ENCODE data around the gene MORN1. TPM values are rescaled to one million over a fixed set of nuclear protein-coding genes. Genes with fewer than 3 reads are reported as not detected.

The MORN1 gene
- total and polyA plus RNA-seq, 2 of the 8 experiments (the other 6 are each of a cell fraction or from before 2014, with no cell fraction given) = 5.0 to 9.1 TPM

DNA sequence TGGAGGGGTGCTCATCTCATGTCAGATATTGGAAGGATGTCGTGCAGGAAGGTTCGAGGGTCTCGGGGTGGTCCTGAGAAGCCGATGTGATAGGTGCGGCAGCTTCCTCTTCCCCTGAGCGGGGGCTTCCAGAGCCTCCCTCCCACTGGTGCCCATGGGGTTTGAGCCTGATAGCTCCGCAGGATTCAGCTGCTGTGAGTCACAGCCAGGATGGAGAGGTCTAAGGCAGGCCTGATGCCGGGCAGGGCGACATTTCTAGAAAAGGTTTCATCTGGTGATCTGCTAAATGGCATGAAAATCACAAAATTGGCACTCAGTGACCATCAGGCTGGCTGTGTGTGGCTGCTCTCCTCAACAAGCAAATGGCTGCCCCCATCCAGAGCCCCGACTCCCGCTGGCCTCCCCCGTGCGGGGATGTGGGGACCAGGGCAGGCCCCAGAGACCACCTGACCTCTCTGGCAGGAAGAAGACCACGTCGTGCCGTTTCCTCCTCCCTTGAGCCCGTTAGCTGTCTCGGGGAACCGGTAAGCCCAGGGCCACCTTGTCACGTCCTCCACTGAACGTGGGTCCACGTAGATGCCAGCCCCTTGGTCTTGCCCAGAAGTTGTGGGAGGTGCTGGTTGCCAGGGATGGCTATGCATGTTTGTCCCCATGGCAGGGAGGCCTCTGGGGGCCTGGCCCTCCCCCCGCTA is 97.2 kb downstream of the MORN1 start:
- no peak overlapping the region for H3K14ac ChIP-seq (ENCODE audit: insufficient read length)
- no peak overlapping the region for H2BK12ac ChIP-seq (ENCODE audit: low read depth, low read length)
- no peak overlapping the region for H3K23ac ChIP-seq (ENCODE audit: insufficient read length)
- H2BK120ac ChIP-seq (replicated peaks; ENCODE audit: low read depth, low read length) = no peak overlapping the region
- H3K4me1 ChIP-seq (replicated peaks in 1 of 4; ENCODE audit: control insufficient read depth in 3 of 4, insufficient read depth in 4 of 4, low read length in 3 of 4) = peaks cover 0 to 20% (median 11%) of the 10 kb centered on the region in 4 experiments; a peak in 5 of 7 replicates
- peaks cover 48% of the 10 kb centered on the region for H3K79me1 ChIP-seq (ENCODE audit: low read depth, low read length)
- DNase-seq (ENCODE audit: low read depth in 1 of 2, low spot score in 2 of 2) = no peak
- H2BK20ac ChIP-seq (ENCODE audit: low read length) = no peak overlapping the region
- H4K5ac ChIP-seq (ENCODE audit: insufficient read length, low read depth, low read length) = no peak overlapping the region
- H3K4me2 ChIP-seq (ENCODE audit: insufficient read depth in 1 of 2, low read depth in 2 of 2, low read length in 2 of 2) = no peak overlapping the region
- TF ChIP-seq EZH2 (IDR thresholded peaks at IDR 0.05; ENCODE audit: low read depth, low read length, severe bottlenecking) (no peak), FOSL1 (IDR thresholded peaks at IDR 0.05; ENCODE audit: insufficient read depth, low read depth, low read length) (no peak)
- no peak overlapping the region for H2BK15ac ChIP-seq (ENCODE audit: low read length)
- H2AFZ ChIP-seq (ENCODE audit: low read length) = no peak overlapping the region
- H2BK5ac ChIP-seq (ENCODE audit: low read depth, low read length) = no peak overlapping the region
- peaks cover 14 to 97% of the 10 kb centered on the region in 2 experiments; a peak in 3 of 4 replicates for H3K79me2 ChIP-seq (ENCODE audit: control insufficient read depth in 1 of 2, insufficient read depth in 2 of 2, low read length in 2 of 2)
- ChIA-PET CTCF (ENCODE audit: partially characterized antibody) (interaction anchor here (0.5 to 1.8 kb wide), 4 partner anchors 9 to 99 kb away, joined by 4 to 5 read pairs (median 4); partner anchors contain the start of gene FAAP20), POLR2A (ENCODE audit: partially characterized antibody) (no interaction called here)
- no peak overlapping the region for H3K27ac ChIP-seq (ENCODE audit: low read depth, low read length)
- H4K8ac ChIP-seq (ENCODE audit: extremely low read depth, insufficient read depth, low read length) = no peak overlapping the region
- H3K56ac ChIP-seq (replicated peaks; ENCODE audit: insufficient read length, low read depth, low read length) = no peak overlapping the region
- H3K9ac ChIP-seq (replicated peaks in 1 of 4; ENCODE audit: extremely low read depth in 1 of 4, low read depth in 3 of 4, low read length in 3 of 4) = no peak overlapping the region
- H4K91ac ChIP-seq (replicated peaks; ENCODE audit: insufficient read length, low read length) = no peak overlapping the region
- no peak overlapping the region for H2AK5ac ChIP-seq (ENCODE audit: low read depth, low read length)
- no peak overlapping the region for H3K4ac ChIP-seq (replicated peaks; ENCODE audit: insufficient read length, low read depth, low read length)
- WGBS, 2 experiments (ENCODE audit: extremely low coverage in 1 of 2, insufficient coverage in 1 of 2, insufficient read length in 1 of 2, insufficient replicate concordance in 2 of 2, low coverage in 1 of 2, low lambda C conversion rate in 2 of 2, missing lambda C conversion rate in 1 of 2) = 92% methylated on average over 23 of the region's 23 CpGs; no CpG with 5 or more reads in 1 of the 2 experiments
- H3K18ac ChIP-seq (ENCODE audit: extremely low read depth, low read length) = no peak overlapping the region
- no peak overlapping the region for H3K4me3 ChIP-seq (ENCODE audit: extremely low read depth in 1 of 4, insufficient read depth in 2 of 4, low read depth in 3 of 4, low read length in 4 of 4)
- H3K36me3 ChIP-seq (ENCODE audit: control insufficient read depth in 2 of 4, insufficient read depth in 4 of 4, low read length in 3 of 4) = peaks cover 0 to 2% (median 0%) of the 10 kb centered on the region in 4 experiments; a peak in 2 of 8 replicates
- no peaks in the 10 kb centered on the region for H3K9me3 ChIP-seq (ENCODE audit: insufficient read depth in 2 of 2, low read depth in 1 of 2, low read length in 1 of 2)
- peaks cover 33 to 50% of the 10 kb centered on the region in 2 experiments for H4K20me1 ChIP-seq (replicated peaks in 1 of 2; ENCODE audit: control insufficient read depth in 1 of 2, insufficient read depth in 2 of 2, low read length in 2 of 2)
- H3K23me2 ChIP-seq (ENCODE audit: low read depth, low read length) = no peaks in the 10 kb centered on the region
- no peak for FAIRE-seq
- H3K27me3 ChIP-seq (replicated peaks in 1 of 4; ENCODE audit: control insufficient read depth in 3 of 4, extremely low read depth in 1 of 4, insufficient read depth in 3 of 4, low read length in 3 of 4) = no peaks in the 10 kb centered on the region

All from H1 (cell line).